ENCODE results near the gene LRRC37A3.
"Not testable (repeated sequence)": the region's sequence is repeated elsewhere in the genome, so short reads cannot be mapped to it uniquely, and the experiment has no call there.

The LRRC37A3 gene

DNA sequence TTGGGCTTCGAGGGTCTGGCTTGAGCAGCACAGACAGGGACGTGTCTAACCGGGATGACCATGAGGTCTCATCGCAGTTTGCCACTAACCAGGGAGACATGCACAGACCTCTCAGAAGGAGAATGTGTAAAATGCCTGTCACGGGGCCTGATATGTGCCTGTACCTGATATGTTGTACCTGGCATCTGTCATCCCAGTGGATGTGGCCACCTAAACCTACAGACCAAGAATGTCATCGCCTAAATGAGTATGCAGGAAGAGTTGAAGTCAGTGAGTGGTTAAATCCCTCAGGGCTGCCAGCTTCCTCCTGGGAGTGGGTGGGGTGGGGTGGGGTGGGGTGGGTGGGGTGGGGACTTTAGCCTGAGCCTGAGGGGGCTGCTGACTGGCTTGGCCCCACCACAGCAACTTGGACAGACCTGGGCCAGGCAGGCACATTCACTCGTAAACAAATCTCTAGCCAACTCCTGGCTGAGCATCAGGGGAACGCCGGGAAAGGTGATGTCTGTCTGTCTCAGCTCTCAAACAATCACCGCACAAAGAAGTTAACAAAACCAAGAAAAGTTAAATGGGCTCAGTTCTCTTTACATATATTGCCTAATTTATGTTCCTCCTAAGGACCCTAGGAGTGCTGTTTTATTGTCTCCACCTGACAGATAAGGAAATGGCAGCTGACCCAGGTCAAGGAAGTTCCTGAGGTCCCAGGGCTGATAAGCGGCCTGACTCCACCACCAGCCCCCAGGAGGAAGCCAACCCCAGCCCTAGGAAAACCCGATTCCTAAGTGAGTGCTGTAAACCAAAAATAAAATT, 89.3 kb downstream of the LRRC37A3 start:
- not testable (repeated sequence) for DNase-seq

GRCh38 chr17:64829068-64829467, 90.2 kb downstream of the LRRC37A3 start:
- DNase-seq, result not testable (repeated sequence)

- DNase-seq, result not testable (repeated sequence)
These were observed 100.4 kb downstream of the LRRC37A3 start for GRCh38 chr17:64818904-64819303.

DNA sequence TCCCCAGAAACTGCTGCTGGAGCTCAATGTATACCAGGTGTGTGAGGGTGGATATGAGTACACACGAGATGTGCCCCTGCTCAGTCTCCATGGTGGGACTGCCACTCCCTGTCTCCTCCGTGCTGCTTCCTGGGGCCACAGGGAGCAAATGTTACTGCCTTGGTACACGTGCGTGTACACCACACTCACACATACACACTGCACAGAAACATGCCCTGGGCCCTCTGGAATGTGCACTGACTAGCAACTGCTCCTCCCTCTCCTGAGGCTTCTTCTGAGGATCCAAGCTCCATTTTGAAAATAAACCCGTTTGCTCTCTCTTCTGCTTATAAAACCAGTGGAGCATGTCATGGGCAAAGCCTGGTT, 103.5 kb downstream of the LRRC37A3 start:
- not testable (repeated sequence) for DNase-seq

DNA sequence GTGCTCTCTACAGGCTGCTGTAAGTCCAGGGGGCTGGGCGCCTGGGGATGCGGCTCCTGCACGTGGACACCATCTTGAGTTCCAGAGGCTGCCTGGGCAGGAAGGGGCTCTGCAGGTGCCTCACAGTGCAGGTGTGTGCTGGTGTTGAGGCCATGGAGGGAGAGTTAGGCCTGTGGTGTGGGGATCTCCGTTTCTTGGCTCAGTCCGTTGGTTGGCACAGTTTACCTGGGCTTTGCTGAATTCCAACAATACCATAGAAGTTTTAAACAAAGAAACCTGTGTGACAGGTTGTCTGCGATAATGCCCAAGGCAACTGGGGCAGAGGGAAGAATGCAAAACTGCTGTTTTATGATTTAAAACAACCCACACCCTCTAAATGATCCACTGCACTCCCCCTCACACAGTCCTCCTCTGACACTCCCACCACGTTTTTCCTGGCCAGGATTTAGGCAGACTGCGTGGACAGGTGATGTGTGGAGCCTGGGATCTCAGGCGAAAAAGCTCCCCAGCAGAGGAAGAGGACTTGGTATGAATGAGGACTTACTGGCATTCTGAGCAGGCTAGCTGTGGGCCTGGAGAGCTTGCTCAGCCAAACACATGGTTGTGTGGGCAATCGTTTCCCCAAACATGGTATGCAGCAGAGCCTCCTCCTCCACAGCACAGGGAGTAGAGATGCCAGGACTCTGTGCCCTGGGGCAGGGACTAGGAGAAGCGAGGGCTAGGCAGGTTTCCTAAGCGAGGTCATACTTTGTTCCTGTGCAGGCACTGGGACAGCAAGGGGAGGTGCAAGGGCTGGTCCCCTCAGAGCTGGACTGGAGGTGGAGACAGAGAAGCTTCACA, 104.1 kb downstream of the LRRC37A3 start:
- not testable (repeated sequence) for DNase-seq

DNA sequence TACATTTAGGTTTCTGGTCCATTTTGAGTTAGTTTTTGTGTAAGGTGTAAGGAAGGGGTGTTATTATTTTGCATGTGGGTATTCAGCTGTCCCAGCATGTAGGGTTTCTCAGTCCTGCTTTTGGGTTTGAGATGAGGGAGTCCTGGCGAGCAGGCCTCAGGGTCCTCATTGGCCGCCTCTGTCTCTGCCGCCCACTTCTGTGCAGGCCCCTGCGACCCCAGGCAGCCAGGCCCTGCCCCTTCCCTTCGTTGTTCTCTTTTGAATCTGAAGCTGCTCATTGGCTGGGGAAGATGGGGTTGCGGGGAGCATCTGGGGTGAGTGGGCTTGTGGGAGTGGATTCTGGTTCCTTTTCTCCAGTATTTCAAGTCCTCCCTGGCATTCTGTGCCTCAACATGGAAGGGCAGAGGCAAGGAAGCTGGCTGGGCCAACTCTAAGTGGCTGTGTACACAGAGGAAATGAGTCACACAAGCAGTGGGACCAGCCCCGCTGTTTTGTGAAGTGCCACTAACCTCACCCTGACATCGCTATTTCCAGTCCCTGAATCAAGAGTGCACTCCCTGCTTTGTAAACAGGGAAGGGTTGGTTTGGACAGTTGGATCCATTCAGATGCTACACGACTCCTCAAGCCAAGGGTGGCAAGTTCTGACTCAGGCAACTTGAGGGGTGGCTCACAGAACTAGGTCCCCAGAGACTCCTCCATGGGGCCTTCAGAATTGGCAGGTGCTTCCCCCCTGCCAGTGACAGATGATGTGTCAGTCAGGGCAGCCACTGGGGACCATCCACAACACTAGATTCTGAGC, 110.9 kb downstream of the LRRC37A3 start:
- peak; percentile 32 for DNase-seq
